GM12872 (cell line): Measurements from ENCODE around the gene ASCC1.

Experiments used
- TF ChIP-seq, protein P1 (sequence below): IDR thresholded peaks from 3 replicates; pipeline ENCODE4 v1.5.1; 2011; ENCODE audit warnings: low read depth, mild to moderate bottlenecking, low read length, moderate library complexity; ENCODE audit not compliant: insufficient read depth

ASCC1 gene

DNA sequence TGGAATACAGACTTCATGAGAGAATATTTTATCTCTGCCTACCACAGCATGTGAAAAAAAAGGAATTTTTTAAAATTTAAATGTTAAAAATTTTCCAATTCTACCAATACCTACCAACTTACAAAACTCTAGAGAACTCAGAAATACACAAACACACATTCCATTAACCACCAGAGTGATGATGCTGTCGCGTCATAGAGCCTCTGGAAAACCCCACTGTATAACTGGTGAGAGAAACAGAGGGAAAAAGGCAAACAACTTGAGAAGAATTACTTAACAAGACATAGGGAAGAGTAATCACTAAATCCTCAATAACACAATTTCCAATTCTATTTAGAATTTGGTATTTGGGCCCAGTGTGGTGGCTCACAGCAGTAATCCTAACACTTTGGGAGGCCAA, 121.5 kb downstream of the ASCC1 start:
- TF ChIP-seq, protein P1, sequence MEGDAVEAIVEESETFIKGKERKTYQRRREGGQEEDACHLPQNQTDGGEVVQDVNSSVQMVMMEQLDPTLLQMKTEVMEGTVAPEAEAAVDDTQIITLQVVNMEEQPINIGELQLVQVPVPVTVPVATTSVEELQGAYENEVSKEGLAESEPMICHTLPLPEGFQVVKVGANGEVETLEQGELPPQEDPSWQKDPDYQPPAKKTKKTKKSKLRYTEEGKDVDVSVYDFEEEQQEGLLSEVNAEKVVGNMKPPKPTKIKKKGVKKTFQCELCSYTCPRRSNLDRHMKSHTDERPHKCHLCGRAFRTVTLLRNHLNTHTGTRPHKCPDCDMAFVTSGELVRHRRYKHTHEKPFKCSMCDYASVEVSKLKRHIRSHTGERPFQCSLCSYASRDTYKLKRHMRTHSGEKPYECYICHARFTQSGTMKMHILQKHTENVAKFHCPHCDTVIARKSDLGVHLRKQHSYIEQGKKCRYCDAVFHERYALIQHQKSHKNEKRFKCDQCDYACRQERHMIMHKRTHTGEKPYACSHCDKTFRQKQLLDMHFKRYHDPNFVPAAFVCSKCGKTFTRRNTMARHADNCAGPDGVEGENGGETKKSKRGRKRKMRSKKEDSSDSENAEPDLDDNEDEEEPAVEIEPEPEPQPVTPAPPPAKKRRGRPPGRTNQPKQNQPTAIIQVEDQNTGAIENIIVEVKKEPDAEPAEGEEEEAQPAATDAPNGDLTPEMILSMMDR: no peak

DNA sequence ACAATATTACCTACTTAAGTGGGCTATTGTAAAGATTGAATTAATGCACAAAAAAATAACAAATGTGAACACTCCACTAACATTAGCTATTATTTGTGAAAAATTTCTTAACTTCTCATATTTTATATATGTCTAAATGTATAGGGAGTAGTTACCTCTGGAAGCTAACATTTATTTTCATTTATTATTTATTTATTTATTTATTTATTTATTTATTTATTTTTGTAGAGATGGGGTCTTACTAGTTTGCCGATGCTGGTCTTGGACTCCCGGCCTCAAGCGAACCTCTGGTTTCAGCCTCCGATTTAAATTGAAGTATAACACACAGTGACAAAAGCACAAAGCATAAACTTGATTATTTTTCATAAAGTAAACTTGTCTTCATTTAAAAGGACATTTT, 122.6 kb downstream of the ASCC1 start:
- TF ChIP-seq, protein P1: no peak

DNA sequence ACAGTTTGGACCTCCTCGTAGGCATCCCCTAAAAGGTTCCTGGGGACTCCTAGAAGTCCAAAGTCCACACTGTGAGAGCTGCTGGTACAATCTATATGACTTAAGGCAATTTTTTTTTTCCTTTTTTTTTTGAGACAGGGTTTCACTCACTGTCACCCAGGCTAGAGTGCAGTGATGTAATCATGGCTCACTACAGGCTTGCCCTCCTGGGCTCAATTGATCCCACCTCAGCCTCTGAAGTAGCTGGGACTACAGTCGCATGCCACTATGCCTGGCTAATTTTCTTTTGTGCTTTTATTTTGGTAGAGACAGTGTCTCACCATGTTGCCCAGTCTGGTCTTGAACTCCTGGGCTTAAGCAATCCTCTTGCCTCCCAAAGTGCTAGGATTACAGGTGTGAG, 123.1 kb downstream of the ASCC1 start:
- TF ChIP-seq, protein P1: no peak

DNA sequence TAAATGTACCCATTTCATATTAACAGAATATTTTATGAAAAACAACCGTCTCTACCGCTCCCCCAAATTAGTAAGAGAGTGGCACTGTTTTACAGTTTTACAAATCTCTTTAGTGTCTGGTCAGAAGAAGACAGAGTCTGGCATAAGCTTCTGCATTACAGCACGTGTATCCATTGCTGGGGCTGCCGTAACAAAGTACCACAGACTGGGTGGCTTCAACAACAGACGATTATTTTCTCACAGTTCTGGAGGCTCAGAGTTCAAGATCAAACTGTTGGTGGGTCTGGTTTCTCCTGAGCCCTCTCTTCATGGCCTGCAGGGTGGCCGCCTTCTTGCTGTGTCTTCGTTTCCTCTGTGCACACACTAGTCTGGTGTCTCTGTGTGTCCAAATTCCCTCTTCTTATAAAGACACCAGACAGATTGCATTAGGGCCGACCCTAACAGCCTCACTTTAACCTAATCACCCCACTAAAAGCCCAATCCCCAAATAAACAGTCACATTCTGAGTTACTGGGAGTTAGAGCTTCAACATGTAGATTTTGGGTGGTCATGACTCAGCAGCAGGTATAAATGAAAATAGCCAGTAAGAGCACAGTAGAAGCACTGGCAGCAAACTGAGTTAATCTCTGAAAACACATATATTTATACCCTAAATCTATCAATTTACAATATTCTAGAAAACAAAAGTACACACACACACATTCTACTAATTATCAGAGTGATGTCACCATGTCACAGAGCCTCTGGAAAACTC, 123.7 kb downstream of the ASCC1 start:
- TF ChIP-seq, protein P1: no peak

- TF ChIP-seq, protein P1: no peak
These were observed 125.8 kb downstream of the ASCC1 start for GRCh38 chr10:72090326-72090725.

- TF ChIP-seq, protein P1: no peak
These were observed 126.5 kb downstream of the ASCC1 start for GRCh38 chr10:72089618-72090017.

DNA sequence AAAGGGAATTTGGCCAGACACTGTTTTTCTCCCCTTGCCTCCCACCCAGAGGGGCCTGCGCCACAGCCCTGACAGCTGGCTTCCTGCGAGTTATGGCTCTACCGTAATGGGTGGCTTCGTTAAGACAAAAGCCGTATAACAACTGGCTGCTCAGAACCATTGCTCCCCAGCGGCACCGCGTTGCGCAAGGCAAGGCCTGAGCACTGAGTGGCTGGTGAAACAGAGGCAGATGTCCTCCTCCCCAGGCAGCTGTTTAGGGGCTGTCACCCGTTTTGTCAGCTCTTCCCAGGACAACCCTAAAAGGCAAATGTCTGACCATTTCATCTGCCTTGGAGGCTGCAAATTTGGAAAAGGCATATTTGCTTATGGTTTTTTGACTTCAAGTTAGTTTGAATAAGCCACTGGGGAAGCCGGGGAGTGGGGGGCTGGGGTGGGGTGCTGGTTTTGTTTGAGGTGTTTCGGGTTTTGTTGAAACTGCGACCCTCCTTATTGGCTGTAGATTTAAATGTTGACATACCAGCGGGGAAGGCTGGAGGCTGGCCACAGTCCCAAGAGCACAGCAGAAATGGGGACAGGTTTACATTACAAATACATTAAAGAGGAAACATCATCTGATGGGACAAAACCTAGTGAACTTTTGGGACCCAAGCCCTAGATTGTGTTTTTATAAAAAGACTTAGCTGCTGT, 127.0 kb downstream of the ASCC1 start:
- TF ChIP-seq, protein P1: no peak
